ENCODE data around the gene FMR1. TPM values are rescaled to one million over a fixed set of nuclear protein-coding genes. Genes with fewer than 3 reads are reported as not detected.

The FMR1 gene
- total RNA-seq, 2 donors from 2014 or later = 19.1 to 24.4 TPM

GRCh38 chrX:147933815-147934214 lies 22.1 kb downstream of the FMR1 start:
- ATAC-seq (no peak), DNase-seq (no peak)
- H3K4me3 ChIP-seq = no peak overlapping the region
- 100% methylated on average over 1 of the region's 1 CpG for WGBS, 2 donors
- H3K9me3 ChIP-seq = no peaks in the 10 kb centered on the region
- intact Hi-C loops (cut with DNase I) = no loop called here
- H3K27ac ChIP-seq = no peak overlapping the region
- TF ChIP-seq POLR2A (IDR thresholded peaks at IDR 0.05) = no peak
- no peak for TF ChIP-seq CTCF (IDR thresholded peaks at IDR 0.05)
- H3K4me1 ChIP-seq = no peaks in the 10 kb centered on the region
- H3K27me3 ChIP-seq = no peaks in the 10 kb centered on the region
- H3K36me3 ChIP-seq (replicated peaks in 1 of 2; ENCODE audit: insufficient read depth in 1 of 2, low read depth in 2 of 2) = no peaks in the 10 kb centered on the region

DNA sequence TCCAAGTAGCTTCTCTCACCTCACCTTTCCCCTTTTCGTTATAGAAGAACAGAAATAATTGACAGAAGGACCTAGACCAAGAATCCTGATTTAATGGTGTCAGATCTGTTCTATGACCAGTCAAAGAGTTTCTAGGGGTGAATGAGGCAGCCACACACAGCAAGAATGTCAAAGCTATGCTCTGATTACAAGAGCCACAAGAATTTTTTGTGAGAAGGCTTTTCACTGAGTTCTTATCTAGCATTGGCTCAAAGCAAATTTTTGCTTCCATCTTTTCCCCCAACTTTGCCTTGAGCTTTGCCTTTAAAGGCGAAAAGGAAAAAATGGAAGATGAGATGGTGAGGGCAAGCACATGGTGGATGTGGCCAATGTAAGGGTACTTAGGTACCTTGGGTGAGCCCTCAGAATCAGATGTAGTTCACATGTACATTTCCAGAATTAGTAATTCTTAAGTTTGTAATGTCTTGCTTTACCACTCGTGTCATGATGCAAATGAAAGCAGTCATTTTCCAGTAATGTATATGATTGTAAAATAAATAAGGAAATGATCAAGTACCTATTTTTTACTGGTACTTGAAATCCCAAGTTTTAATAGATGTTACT lies 23.5 kb downstream of the FMR1 start:
- H3K27me3 ChIP-seq = no peaks in the 10 kb centered on the region
- no peak overlapping the region for H3K4me3 ChIP-seq
- intact Hi-C loops (cut with DNase I) = no loop called here
- ATAC-seq (no peak), DNase-seq (no peak)
- 94 to 95% methylated on average over 3 of the region's 3 CpGs for WGBS, 2 donors
- no peaks in the 10 kb centered on the region for H3K9me3 ChIP-seq
- H3K27ac ChIP-seq = no peak overlapping the region
- H3K4me1 ChIP-seq = no peaks in the 10 kb centered on the region
- TF ChIP-seq CTCF (IDR thresholded peaks at IDR 0.05) (no peak), POLR2A (IDR thresholded peaks at IDR 0.05) (no peak)
- H3K36me3 ChIP-seq (replicated peaks in 1 of 2; ENCODE audit: insufficient read depth in 1 of 2, low read depth in 2 of 2) = no peaks in the 10 kb centered on the region

GRCh38 chrX:147945286-147945685 lies 33.6 kb downstream of the FMR1 start:
- H3K4me1 ChIP-seq = no peaks in the 10 kb centered on the region
- H3K36me3 ChIP-seq (replicated peaks in 1 of 2; ENCODE audit: insufficient read depth in 1 of 2, low read depth in 2 of 2) = no peaks in the 10 kb centered on the region
- no peak overlapping the region for H3K4me3 ChIP-seq
- no peaks in the 10 kb centered on the region for H3K9me3 ChIP-seq
- DNase-seq = no peak
- ATAC-seq = no peak
- no peak for TF ChIP-seq POLR2A (IDR thresholded peaks at IDR 0.05)
- TF ChIP-seq CTCF (IDR thresholded peaks at IDR 0.05) = no peak
- intact Hi-C loops (cut with DNase I) = no loop called here
- WGBS, 2 donors = 90 to 93% methylated on average over 5 of the region's 5 CpGs
- H3K27me3 ChIP-seq = no peaks in the 10 kb centered on the region
- H3K27ac ChIP-seq = no peak overlapping the region

GRCh38 chrX:147948531-147948930 lies 36.8 kb downstream of the FMR1 start:
- H3K27me3 ChIP-seq = no peaks in the 10 kb centered on the region
- H3K4me3 ChIP-seq = no peak overlapping the region
- 97% methylated on average over 7 of the region's 7 CpGs for WGBS, 2 donors
- DNase-seq = no peak
- no peaks in the 10 kb centered on the region for H3K9me3 ChIP-seq
- ATAC-seq = no peak
- H3K36me3 ChIP-seq (replicated peaks in 1 of 2; ENCODE audit: insufficient read depth in 1 of 2, low read depth in 2 of 2) = no peaks in the 10 kb centered on the region
- intact Hi-C loops (cut with DNase I) = no loop called here
- H3K27ac ChIP-seq = no peak overlapping the region
- TF ChIP-seq CTCF (IDR thresholded peaks at IDR 0.05) = no peak
- no peak for TF ChIP-seq POLR2A (IDR thresholded peaks at IDR 0.05)
- H3K4me1 ChIP-seq = no peaks in the 10 kb centered on the region

DNA sequence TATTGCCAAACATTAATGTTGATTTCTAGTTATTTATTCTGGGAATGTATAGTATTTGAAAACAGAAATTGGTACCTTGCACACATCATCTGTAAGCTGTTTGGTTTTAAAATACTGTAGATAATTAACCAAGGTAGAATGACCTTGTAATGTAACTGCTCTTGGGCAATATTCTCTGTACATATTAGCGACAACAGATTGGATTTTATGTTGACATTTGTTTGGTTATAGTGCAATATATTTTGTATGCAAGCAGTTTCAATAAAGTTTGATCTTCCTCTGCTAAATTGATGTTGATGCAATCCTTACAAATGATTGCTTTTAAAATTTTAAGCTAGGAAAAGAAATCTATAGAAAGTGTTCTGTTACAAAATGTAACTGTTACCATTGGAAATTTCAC lies 38.6 kb downstream of the FMR1 start:
- no peak for ATAC-seq
- no peaks in the 10 kb centered on the region for H3K27me3 ChIP-seq
- no peak for TF ChIP-seq CTCF (IDR thresholded peaks at IDR 0.05)
- no peak for TF ChIP-seq POLR2A (IDR thresholded peaks at IDR 0.05)
- intact Hi-C loops (cut with DNase I) = no loop called here
- no peaks in the 10 kb centered on the region for H3K9me3 ChIP-seq
- H3K4me3 ChIP-seq = no peak overlapping the region
- H3K27ac ChIP-seq = no peak overlapping the region
- H3K36me3 ChIP-seq (replicated peaks in 1 of 2; ENCODE audit: insufficient read depth in 1 of 2, low read depth in 2 of 2) = no peaks in the 10 kb centered on the region
- WGBS, 2 donors = 6 to 35% methylated on average over 1 of the region's 1 CpG
- no peaks in the 10 kb centered on the region for H3K4me1 ChIP-seq
- DNase-seq = no peak

All from body of pancreas (tissue), 4 donors.